Transverse colon (tissue), 4 donors: ENCODE measurements around the gene R3HDM4.

Source experiments
- CTCF ChIP-seq, 5 experiments: fragments of 200-600 bp in 3 of 5; fragments of 450-650 bp in 2 of 5; sonication (generic) in 3 of 5; IDR thresholded peaks; 1 replicate in 2 of 5; 2 replicates in 3 of 5; pipeline ENCODE4 v1.5.1; 2016 to 2017; ENCODE audit warnings: antibody characterized with exemption in 5 of 5, inconsistent platforms in 3 of 5, mild to moderate bottlenecking in 2 of 5, moderate library complexity in 1 of 5
- EP300 ChIP-seq: sonication (generic); formaldehyde crosslinking; IDR thresholded peaks from one replicate; pipeline ENCODE4 v1.6.1; 2017; ENCODE audit warnings: antibody characterized with exemption, low read depth
- POLR2A ChIP-seq: fragments of 450-650 bp; IDR thresholded peaks from one replicate; pipeline ENCODE4 v1.6.1; 2016; ENCODE audit warnings: antibody characterized with exemption, mild to moderate bottlenecking, moderate library complexity
- POLR2AphosphoS5 ChIP-seq, 3 donors: sonication (generic); formaldehyde crosslinking; IDR thresholded peaks; one replicate each; pipeline ENCODE4 v1.6.1; 2016; ENCODE audit warnings: antibody characterized with exemption in 3 of 3

GRCh38 chr19:868458-869244 lies 44.4 kb downstream of the R3HDM4 start:
- TF ChIP-seq CTCF (IDR thresholded peaks at IDR 0.05) (no peak), POLR2A (no peak), POLR2AphosphoS5 (IDR thresholded peaks at IDR 0.05) (no peak), EP300 (no peak)
